DND-41 (cell line): ENCODE results near the gene SCGB1D1.
A peak's percentile ranks its signal among the peaks of the same experiment; 100 is the strongest.

ENCODE experiments used
- ATAC-seq: fragments of 200-7000 bp; cut with Tn5 transposase; 3 replicates; pipeline ENCODE4 v1.9.1; 2021; ENCODE audit warnings: low read depth; ENCODE audit not compliant: insufficient read depth
- DNase-seq: peaks from one replicate; pipeline ENCODE4 v3.0.0-alpha.2; 2020
- H2AFZ ChIP-seq: 2 replicates; pipeline ENCODE4 v1.6.0; 2012; ENCODE audit warnings: low read depth, low read length
- H3K27ac ChIP-seq: 2 replicates; pipeline ENCODE4 v1.5.1; 2012; ENCODE audit warnings: low read length, inconsistent platforms
- H3K27me3 ChIP-seq: fragments of 200-600 bp; sonication (generic); 2 replicates; pipeline ENCODE4 v1.6.0; 2012; ENCODE audit warnings: low read length, mild to moderate bottlenecking, inconsistent platforms; ENCODE audit not compliant: insufficient read depth, poor library complexity
- H3K36me3 ChIP-seq: 2 replicates; pipeline ENCODE4 v1.5.1; 2012; ENCODE audit warnings: low read length, inconsistent platforms; ENCODE audit not compliant: insufficient read depth
- H3K4me1 ChIP-seq: 2 replicates; pipeline ENCODE4 v1.5.1; 2012; ENCODE audit warnings: mild to moderate bottlenecking, low read length; ENCODE audit not compliant: insufficient read depth
- H3K4me2 ChIP-seq: 2 replicates; pipeline ENCODE4 v1.6.0; 2012; ENCODE audit warnings: mild to moderate bottlenecking, moderate library complexity, low read length, inconsistent platforms; ENCODE audit not compliant: insufficient read depth
- H3K4me3 ChIP-seq, 2 experiments: fragments of 200-600 bp in 1 of 2; shearing (Covaris generic) in 1 of 2; 2 replicates each; pipeline ENCODE4 v1.5.1; 2012 to 2016; ENCODE audit warnings: inconsistent platforms in 2 of 2, low read length in 2 of 2, mild to moderate bottlenecking in 2 of 2, low read depth in 1 of 2, moderate library complexity in 1 of 2
- H3K79me2 ChIP-seq: 2 replicates; pipeline ENCODE4 v1.6.0; 2012; ENCODE audit warnings: low read length, inconsistent platforms; ENCODE audit not compliant: insufficient read depth
- H3K9ac ChIP-seq: 2 replicates; pipeline ENCODE4 v1.6.0; 2012; ENCODE audit warnings: low read depth, mild to moderate bottlenecking, inconsistent platforms, low read length, moderate library complexity
- H3K9me3 ChIP-seq: 2 replicates; pipeline ENCODE4 v1.5.1; 2012; ENCODE audit warnings: low read length, moderate library complexity, mild to moderate bottlenecking, inconsistent platforms; ENCODE audit not compliant: insufficient read depth, severe bottlenecking
- H4K20me1 ChIP-seq: 2 replicates; pipeline ENCODE4 v1.6.0; 2012; ENCODE audit warnings: low read length; ENCODE audit not compliant: insufficient read depth
- CTCF ChIP-seq: IDR thresholded peaks from 2 replicates; pipeline ENCODE4 v1.5.1; 2012; ENCODE audit warnings: borderline replicate concordance, low read length, moderate library complexity, mild to moderate bottlenecking; ENCODE audit not compliant: poor library complexity, severe bottlenecking; ENCODE audit errors: extremely low read depth
- EZH2 ChIP-seq: IDR thresholded peaks from 3 replicates; pipeline ENCODE4 v1.6.1; 2012; ENCODE audit warnings: borderline replicate concordance, low read depth, mild to moderate bottlenecking, moderate library complexity, low read length, inconsistent platforms; ENCODE audit not compliant: severe bottlenecking

The SCGB1D1 gene

GRCh38 chr11:62145261-62145871 lies 44.6 kb upstream of the SCGB1D1 start:
- Histone ChIP-seq H3K4me2 (no peak overlapping the region), H3K79me2 (no peaks in the 10 kb centered on the region), H4K20me1 (peaks cover 58% of the 10 kb centered on the region), H3K9me3 (no peaks in the 10 kb centered on the region), H3K4me3 (no peak overlapping the region), H3K36me3 (peaks cover 100% of the 10 kb centered on the region), H3K4me1 (no peaks in the 10 kb centered on the region), H3K27ac (no peak overlapping the region), H3K27me3 (no peaks in the 10 kb centered on the region), H2AFZ (no peak overlapping the region), H3K9ac (no peak overlapping the region)
- no peak for TF ChIP-seq CTCF
- TF ChIP-seq EZH2, result no peak
- no peak for DNase-seq
- ATAC-seq, result no peak

GRCh38 chr11:62146476-62147200 lies 43.4 kb upstream of the SCGB1D1 start:
- Histone ChIP-seq H4K20me1 (peaks cover 58% of the 10 kb centered on the region), H3K36me3 (peaks cover 100% of the 10 kb centered on the region), H3K4me3 (no peak overlapping the region), H3K27me3 (no peaks in the 10 kb centered on the region), H3K4me1 (no peaks in the 10 kb centered on the region), H3K27ac (no peak overlapping the region), H3K79me2 (no peaks in the 10 kb centered on the region), H3K9ac (no peak overlapping the region), H3K9me3 (no peaks in the 10 kb centered on the region), H3K4me2 (no peak overlapping the region), H2AFZ (no peak overlapping the region)
- TF ChIP-seq CTCF (no peak), EZH2 (no peak)
- ATAC-seq (no peak), DNase-seq (peak; percentile 1)

- Histone ChIP-seq H3K36me3 (peaks cover 99% of the 10 kb centered on the region), H4K20me1 (peaks cover 52% of the 10 kb centered on the region), H3K79me2 (no peaks in the 10 kb centered on the region), H3K4me2 (no peak overlapping the region), H3K9ac (no peak overlapping the region), H3K27me3 (no peaks in the 10 kb centered on the region), H3K27ac (no peak overlapping the region), H3K9me3 (no peaks in the 10 kb centered on the region), H2AFZ (no peak overlapping the region), H3K4me3 (no peak overlapping the region), H3K4me1 (no peaks in the 10 kb centered on the region)
- ATAC-seq (no peak), DNase-seq (no peak)
- TF ChIP-seq CTCF (no peak), EZH2 (no peak)
Measured at GRCh38 chr11:62147545-62147944, 42.5 kb upstream of the SCGB1D1 start.
